DOHH2 (cell line): ENCODE data around the gene CHST1.

Experiments used
- H3F3A ChIP-seq: fragments of 200-600 bp; sonication (generic), shearing (Covaris generic); 2 replicates; pipeline ENCODE4 v1.6.0; 2016; ENCODE audit warnings: antibody characterized with exemption, mild to moderate bottlenecking; ENCODE audit not compliant: control insufficient read depth, insufficient read depth
- H3K27ac ChIP-seq: fragments of 200-600 bp; sonication (generic); 2 replicates; pipeline ENCODE4 v1.5.1; 2014; ENCODE audit warnings: low read depth, mild to moderate bottlenecking, low read length, moderate library complexity
- H3K27me3 ChIP-seq: fragments of 200-600 bp; sonication (generic); 2 replicates; pipeline ENCODE4 v1.6.1; 2014; ENCODE audit warnings: mild to moderate bottlenecking, low read length, mixed read lengths; ENCODE audit not compliant: control insufficient read depth
- H3K36me3 ChIP-seq: fragments of 200-600 bp; sonication (generic); 2 replicates; pipeline ENCODE4 v1.6.1; 2014; ENCODE audit warnings: mild to moderate bottlenecking, low read length, moderate library complexity, mixed read lengths; ENCODE audit not compliant: control insufficient read depth
- H3K4me1 ChIP-seq: fragments of 200-600 bp; sonication (generic); 2 replicates; pipeline ENCODE4 v1.6.1; 2014; ENCODE audit warnings: mild to moderate bottlenecking, low read length, mixed read lengths; ENCODE audit not compliant: control insufficient read depth
- H3K4me2 ChIP-seq: fragments of 200-600 bp; sonication (generic); 2 replicates; pipeline ENCODE4 v1.6.0; 2014; ENCODE audit warnings: mild to moderate bottlenecking, low read length, moderate library complexity
- H3K4me3 ChIP-seq: fragments of 200-600 bp; sonication (generic); 2 replicates; pipeline ENCODE4 v1.5.1; 2014; ENCODE audit warnings: mild to moderate bottlenecking, low read length, mixed read lengths
- H3K79me2 ChIP-seq: fragments of 200-600 bp; sonication (generic); 2 replicates; pipeline ENCODE4 v1.6.1; 2014; ENCODE audit warnings: mild to moderate bottlenecking, low read length, mixed read lengths; ENCODE audit not compliant: control insufficient read depth
- H3K9me2 ChIP-seq: fragments of 200-600 bp; sonication (generic); replicated peaks from 2 replicates; pipeline ENCODE4 v1.6.1; 2014; ENCODE audit warnings: mild to moderate bottlenecking, low read length, mixed read lengths; ENCODE audit not compliant: control insufficient read depth
- H3K9me3 ChIP-seq: fragments of 200-600 bp; sonication (generic); 2 replicates; pipeline ENCODE4 v1.6.1; 2014; ENCODE audit warnings: antibody characterized with exemption, low read length, mixed read lengths; ENCODE audit not compliant: control insufficient read depth, insufficient read depth
- H4K20me1 ChIP-seq: fragments of 200-600 bp; sonication (generic); 2 replicates; pipeline ENCODE4 v1.6.0; 2014; ENCODE audit warnings: low read depth, mild to moderate bottlenecking, antibody characterized with exemption, low read length, moderate library complexity; ENCODE audit not compliant: control insufficient read depth, insufficient read depth
- CTCF ChIP-seq: fragments of 200-600 bp; sonication (generic); IDR thresholded peaks from one replicate; pipeline ENCODE4 v1.5.1; 2014; ENCODE audit warnings: antibody characterized with exemption, mild to moderate bottlenecking, low read depth, low read length; ENCODE audit not compliant: poor library complexity, severe bottlenecking
- EZH2phosphoT487 ChIP-seq: fragments of 200-600 bp; sonication (generic); IDR thresholded peaks from 2 replicates; pipeline ENCODE4 v1.6.1; 2017; ENCODE audit warnings: borderline replicate concordance, mild to moderate bottlenecking, antibody characterized with exemption, low read length, moderate library complexity, mixed read lengths

Gene CHST1

DNA sequence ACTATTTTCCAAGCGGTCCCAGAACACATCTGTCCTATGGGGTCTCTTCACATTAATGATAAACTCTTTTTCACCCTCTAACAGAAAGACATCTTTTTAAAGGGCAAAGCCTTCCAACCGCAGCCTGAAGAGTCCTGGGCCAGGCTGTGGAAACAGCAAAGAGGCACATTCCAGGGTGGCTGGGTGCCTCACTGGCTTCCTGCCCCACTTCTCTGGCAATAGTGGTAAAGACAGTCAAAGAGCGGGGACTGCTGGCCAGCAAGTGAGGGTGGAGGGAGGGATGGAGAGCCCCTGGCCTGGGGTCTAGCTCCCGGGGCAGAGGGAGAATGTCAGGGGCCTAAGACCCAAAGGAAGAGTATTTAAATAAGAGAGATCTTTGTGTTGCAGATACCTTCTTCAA lies 10.2 kb upstream of the CHST1 start:
- Histone ChIP-seq H3K4me1 (no peaks in the 10 kb centered on the region), H3K27me3 (no peaks in the 10 kb centered on the region)

DNA sequence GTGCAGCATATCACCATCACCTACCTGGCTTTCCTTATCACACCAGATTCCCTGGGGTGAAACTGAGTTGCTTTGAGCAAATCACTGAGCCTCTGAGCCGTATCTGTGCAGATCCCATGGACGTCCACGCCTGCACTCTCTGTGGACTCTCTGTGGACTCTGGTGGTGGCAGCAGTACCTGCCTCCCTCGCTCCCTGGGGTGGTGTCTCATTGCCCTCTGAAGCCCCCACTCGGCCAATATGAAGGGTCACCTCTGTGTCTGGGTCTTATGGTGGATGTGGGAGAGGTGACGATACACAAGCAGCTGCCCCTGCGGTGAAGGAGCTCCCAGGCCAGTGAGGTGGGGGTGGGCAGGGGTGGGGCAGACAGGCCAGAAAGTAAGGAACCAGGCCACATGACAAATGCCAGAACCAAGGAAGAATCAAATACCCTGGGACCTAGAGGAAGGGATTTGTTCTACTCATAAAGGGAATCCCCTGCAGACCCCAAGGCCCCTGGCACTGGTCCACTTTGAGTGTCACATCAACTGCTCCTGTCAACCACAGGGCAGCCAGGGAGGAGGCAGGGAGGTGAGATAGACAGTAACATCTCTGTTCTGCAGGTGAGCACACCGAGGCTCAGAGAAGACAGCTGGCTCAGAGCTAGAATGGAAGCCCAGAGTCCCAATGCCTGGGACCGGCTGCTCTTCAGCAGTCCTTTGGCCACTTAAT lies 9.2 kb upstream of the CHST1 start:
- Histone ChIP-seq H3K27me3 (no peaks in the 10 kb centered on the region), H3K36me3 (no peaks in the 10 kb centered on the region)

More for the DNA sequence above, 10.2 kb upstream of the CHST1 start:
- TF ChIP-seq CTCF: no peak
- no peak for TF ChIP-seq EZH2phosphoT487
- Histone ChIP-seq H4K20me1 (no peaks in the 10 kb centered on the region), H3K4me3 (no peak overlapping the region), H3F3A (no peaks in the 10 kb centered on the region), H3K27ac (no peak overlapping the region), H3K9me3 (no peaks in the 10 kb centered on the region), H3K9me2 (no peaks in the 10 kb centered on the region), H3K36me3 (no peaks in the 10 kb centered on the region), H3K4me2 (no peak overlapping the region), H3K79me2 (no peaks in the 10 kb centered on the region)

GRCh38 chr11:45673441-45673840 lies 8.0 kb upstream of the CHST1 start:
- no peaks in the 10 kb centered on the region for H4K20me1 ChIP-seq
- no peak overlapping the region for H3K4me3 ChIP-seq
- H3K79me2 ChIP-seq: no peaks in the 10 kb centered on the region
- peaks cover under 1% of the 10 kb centered on the region; the same call in 1 of the 2 replicates for H3K27me3 ChIP-seq
- no peaks in the 10 kb centered on the region for H3K9me2 ChIP-seq
- H3K4me1 ChIP-seq: no peaks in the 10 kb centered on the region
- H3K36me3 ChIP-seq: no peaks in the 10 kb centered on the region
- no peak overlapping the region for H3K4me2 ChIP-seq
- no peaks in the 10 kb centered on the region for H3K9me3 ChIP-seq
- H3F3A ChIP-seq: no peaks in the 10 kb centered on the region
- TF ChIP-seq CTCF (no peak), EZH2phosphoT487 (no peak)
- H3K27ac ChIP-seq: no peak overlapping the region

More for the DNA sequence above, 9.2 kb upstream of the CHST1 start:
- Histone ChIP-seq H3K4me3 (no peak overlapping the region), H3K9me3 (no peaks in the 10 kb centered on the region), H3F3A (no peaks in the 10 kb centered on the region), H3K79me2 (no peaks in the 10 kb centered on the region), H3K27ac (no peak overlapping the region), H3K9me2 (no peaks in the 10 kb centered on the region), H4K20me1 (no peaks in the 10 kb centered on the region), H3K4me1 (no peaks in the 10 kb centered on the region), H3K4me2 (no peak overlapping the region)
- no peak for TF ChIP-seq EZH2phosphoT487
- TF ChIP-seq CTCF: no peak
